Esophagus muscularis mucosa (tissue), 4 donors: Measurements from ENCODE around the gene KBTBD12.

Source experiments
- EP300 ChIP-seq: sonication (generic); formaldehyde crosslinking; IDR thresholded peaks from one replicate; pipeline ENCODE4 v1.6.1; 2017; ENCODE audit warnings: antibody characterized with exemption
- POLR2A ChIP-seq: fragments of 450-650 bp; IDR thresholded peaks from one replicate; pipeline ENCODE4 v1.6.1; 2017; ENCODE audit warnings: antibody characterized with exemption, moderate library complexity, mild to moderate bottlenecking, low read depth
- POLR2AphosphoS5 ChIP-seq, 2 donors: sonication (generic); formaldehyde crosslinking; IDR thresholded peaks; one replicate each; pipeline ENCODE4 v1.6.1; 2017; ENCODE audit warnings: antibody characterized with exemption in 2 of 2
- TF ChIP-seq, protein P1 (sequence below), 3 experiments: fragments of 200-600 bp in 2 of 3; fragments of 450-650 bp in 1 of 3; sonication (generic) in 2 of 3; IDR thresholded peaks; one replicate each; pipeline ENCODE4 v1.5.1; 2017 to 2019; ENCODE audit warnings: antibody characterized with exemption in 3 of 3, mild to moderate bottlenecking in 2 of 3, moderate library complexity in 1 of 3

DNA sequence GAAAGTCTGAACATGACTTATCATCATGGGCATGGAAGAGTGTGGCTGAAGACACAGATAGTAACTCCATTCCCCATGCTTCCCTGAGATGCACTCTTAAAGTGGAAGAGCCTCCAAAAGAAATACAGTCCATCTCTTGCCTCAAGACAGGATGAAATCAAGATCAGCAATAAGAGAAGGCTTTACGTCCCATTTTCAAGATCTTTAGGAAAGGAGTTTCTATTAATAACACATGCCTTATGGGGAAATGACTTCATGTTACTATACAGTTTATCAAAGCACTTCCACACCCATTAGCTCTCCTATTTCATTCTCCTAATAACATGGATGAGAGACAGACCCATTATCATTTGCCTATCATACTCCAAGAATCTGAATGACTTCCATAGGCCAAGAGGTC lies 6.1 kb upstream of the KBTBD12 start:
- no peak for TF ChIP-seq POLR2A
- TF ChIP-seq, protein P1, sequence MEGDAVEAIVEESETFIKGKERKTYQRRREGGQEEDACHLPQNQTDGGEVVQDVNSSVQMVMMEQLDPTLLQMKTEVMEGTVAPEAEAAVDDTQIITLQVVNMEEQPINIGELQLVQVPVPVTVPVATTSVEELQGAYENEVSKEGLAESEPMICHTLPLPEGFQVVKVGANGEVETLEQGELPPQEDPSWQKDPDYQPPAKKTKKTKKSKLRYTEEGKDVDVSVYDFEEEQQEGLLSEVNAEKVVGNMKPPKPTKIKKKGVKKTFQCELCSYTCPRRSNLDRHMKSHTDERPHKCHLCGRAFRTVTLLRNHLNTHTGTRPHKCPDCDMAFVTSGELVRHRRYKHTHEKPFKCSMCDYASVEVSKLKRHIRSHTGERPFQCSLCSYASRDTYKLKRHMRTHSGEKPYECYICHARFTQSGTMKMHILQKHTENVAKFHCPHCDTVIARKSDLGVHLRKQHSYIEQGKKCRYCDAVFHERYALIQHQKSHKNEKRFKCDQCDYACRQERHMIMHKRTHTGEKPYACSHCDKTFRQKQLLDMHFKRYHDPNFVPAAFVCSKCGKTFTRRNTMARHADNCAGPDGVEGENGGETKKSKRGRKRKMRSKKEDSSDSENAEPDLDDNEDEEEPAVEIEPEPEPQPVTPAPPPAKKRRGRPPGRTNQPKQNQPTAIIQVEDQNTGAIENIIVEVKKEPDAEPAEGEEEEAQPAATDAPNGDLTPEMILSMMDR (IDR thresholded peaks at IDR 0.05) = no peak
- no peak for TF ChIP-seq EP300
- no peak for TF ChIP-seq POLR2AphosphoS5 (IDR thresholded peaks at IDR 0.05)
